ENCODE measurements around the gene MAPK14.

DNA sequence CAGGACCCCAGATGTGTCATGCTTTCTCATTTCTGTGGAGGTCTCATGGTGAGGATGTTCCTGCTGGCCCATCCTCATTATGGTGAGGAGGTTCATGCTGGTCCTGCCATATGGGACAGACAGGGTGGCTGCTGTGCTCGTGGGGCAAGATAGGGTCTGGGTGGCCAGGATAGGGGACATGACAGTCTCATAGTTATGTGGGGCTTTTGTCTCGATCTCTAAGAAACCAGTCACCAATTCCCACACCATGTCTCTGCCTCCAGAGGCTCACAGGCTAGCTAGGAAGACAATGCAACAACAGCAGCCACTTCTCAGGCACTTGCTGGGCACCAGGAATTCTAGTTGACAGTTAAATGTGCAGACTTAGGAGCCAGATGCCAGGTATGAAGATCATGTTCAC lies 98.5 kb downstream of the MAPK14 start:
- TF ChIP-seq, protein P1, sequence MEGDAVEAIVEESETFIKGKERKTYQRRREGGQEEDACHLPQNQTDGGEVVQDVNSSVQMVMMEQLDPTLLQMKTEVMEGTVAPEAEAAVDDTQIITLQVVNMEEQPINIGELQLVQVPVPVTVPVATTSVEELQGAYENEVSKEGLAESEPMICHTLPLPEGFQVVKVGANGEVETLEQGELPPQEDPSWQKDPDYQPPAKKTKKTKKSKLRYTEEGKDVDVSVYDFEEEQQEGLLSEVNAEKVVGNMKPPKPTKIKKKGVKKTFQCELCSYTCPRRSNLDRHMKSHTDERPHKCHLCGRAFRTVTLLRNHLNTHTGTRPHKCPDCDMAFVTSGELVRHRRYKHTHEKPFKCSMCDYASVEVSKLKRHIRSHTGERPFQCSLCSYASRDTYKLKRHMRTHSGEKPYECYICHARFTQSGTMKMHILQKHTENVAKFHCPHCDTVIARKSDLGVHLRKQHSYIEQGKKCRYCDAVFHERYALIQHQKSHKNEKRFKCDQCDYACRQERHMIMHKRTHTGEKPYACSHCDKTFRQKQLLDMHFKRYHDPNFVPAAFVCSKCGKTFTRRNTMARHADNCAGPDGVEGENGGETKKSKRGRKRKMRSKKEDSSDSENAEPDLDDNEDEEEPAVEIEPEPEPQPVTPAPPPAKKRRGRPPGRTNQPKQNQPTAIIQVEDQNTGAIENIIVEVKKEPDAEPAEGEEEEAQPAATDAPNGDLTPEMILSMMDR (conservative IDR thresholded peaks at IDR 0.05): no peak
- TF ChIP-seq EZH2 (IDR thresholded peaks at IDR 0.05; ENCODE audit: low read depth): no peak

All from PC-9 (cell line).